HPDE6-E6E7 (cell line): Measurements from ENCODE around the gene TMEM117.
"Not testable (repeated sequence)": the region's sequence is repeated elsewhere in the genome, so short reads cannot be mapped to it uniquely, and the experiment has no call there.

Experiments
- DNase-seq: peaks from one replicate; pipeline ENCODE4 v3.0.0; 2011; ENCODE audit warnings: missing footprints; ENCODE audit errors: extremely low spot score

TMEM117 gene

GRCh38 chr12:44377443-44378187, 541.7 kb downstream of the TMEM117 start:
- DNase-seq, result no peak

GRCh38 chr12:44379113-44379512, 543.2 kb downstream of the TMEM117 start:
- DNase-seq, result not testable (repeated sequence)

DNA sequence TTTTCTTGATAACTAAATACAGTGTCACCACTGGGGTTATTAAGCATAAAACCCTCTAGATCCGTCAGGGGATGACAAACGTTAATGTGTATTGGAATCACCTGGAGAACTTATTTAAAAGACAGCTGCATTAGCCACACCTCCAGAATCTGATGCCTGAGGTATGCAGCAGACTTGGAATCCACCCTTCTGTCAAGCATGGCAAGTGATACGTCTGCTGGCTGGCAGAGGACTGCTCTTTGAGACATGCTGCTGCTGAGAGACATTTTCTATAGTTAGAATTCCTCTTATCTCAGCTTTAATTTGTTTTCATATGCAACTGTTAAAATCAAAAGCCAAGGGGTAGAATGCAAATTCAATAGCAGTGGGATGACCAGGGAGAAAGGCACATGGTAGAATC, 544.0 kb downstream of the TMEM117 start:
- DNase-seq, result no peak

- no peak for DNase-seq
These were observed 545.0 kb downstream of the TMEM117 start for GRCh38 chr12:44380861-44381260.

- no peak for DNase-seq
These were observed 545.5 kb downstream of the TMEM117 start for GRCh38 chr12:44381341-44381740.

DNA sequence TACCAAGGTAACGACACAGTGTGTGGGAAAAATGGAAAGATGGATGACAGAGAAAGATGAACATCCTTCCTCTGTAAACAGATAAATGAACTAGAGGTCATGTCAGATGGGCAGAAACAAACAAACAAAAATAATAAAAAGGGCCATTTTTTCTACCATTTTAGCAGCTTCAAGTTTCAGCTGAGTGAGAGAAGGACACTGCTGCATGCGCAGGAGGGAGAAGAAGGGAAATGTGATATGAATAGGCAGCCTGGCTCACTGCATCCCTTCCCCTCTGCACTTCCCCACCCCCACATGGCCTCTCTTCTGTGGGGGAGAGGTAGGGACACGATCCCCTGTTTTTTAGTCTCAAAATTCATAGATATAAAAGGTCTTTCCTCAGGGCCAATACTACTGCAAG, 548.3 kb downstream of the TMEM117 start:
- DNase-seq, result no peak

DNA sequence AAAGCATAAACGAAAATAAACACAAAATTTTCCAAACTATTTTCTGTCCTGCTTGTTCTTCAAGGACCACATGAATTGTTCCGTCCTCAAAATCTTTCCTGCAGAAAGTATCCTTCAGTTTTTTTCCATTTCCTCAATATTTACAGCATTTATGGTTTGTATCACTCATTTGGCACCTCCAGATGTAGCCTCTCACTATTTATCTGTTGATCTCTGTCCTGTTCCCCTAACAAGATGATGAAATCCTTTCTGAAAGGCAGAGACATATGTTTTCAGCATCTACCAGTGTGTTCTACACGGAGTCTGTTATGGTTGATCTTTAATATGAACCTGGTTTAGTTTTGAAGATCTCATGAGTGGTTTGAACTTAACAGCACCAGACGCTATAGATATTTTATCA, 550.1 kb downstream of the TMEM117 start:
- no peak for DNase-seq

DNA sequence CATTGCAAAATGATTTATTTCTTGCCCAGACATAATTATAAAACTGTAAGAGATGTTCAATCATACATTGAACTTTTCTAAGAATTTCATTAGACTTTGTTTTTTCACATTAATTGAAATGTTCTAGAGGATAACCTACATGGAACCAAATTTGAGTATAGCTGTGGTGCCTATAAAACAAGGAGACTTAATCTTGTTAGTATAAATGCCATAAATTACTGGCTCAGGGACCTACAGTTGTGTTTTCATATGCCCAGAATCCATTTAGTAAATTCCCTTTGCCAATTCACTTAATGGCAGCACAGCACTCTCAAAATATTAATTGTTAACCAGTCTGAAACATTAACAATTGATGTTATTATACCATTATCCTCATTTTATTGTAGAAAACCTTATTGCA, 551.7 kb downstream of the TMEM117 start:
- no peak for DNase-seq

- DNase-seq, result no peak
These were observed 553.2 kb downstream of the TMEM117 start for GRCh38 chr12:44389038-44389437.

DNA sequence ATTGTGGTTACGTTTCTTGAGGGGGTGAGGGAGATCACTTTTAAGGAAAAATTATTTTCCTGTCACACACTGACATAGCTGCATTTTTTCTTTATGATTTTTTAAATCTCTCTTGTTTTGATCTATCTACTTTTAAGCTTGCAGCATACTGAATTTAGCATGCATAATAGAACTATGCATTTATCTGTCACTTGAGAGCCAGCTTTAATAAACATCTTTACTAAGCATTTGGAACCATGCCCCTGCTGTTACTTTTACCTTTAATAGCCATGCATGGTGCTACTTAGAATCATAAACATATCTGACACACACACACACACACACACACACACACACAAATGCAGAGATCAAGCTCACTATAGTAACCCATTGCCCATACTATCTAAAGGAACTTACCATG, 554.0 kb downstream of the TMEM117 start:
- DNase-seq, result no peak

- DNase-seq, result no peak
These were observed 561.8 kb downstream of the TMEM117 start for GRCh38 chr12:44397631-44398030.

DNA sequence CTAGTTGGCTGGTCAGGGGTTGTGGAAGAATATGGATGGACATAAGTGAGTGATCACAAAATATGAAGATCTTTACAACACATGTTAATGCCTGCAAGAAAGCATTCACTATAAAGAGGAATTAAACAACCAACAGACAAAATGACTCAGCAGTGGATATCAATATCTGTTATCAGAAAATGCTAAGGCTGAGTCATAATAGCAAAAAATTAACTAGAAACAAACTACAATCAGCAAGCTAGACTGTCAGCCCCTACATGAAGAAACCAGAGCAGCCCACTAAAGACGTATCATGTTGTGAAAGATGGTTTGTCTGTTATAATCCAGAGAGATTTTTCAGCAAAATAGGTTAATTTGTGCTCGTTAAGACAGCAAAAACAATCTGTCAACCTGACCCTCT, 567.3 kb downstream of the TMEM117 start:
- no peak for DNase-seq

DNA sequence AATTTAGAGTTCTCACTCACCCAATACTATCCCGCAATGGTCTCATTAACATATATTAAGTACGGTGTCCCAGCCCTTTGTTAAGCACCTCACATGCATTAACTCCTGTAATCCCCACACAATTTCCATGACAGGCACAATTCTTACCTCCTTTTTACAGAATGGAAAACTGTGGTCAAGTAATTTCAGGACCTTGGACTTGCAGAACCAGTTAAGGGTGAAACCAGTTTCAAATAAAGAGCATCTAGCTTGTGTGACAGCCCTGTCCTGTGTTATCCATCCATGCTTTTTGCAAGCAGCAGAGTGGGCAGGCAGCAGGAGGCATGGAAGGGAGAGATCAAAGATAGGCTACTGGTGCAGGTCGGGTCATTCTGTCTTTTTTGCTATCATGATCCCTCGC, 569.4 kb downstream of the TMEM117 start:
- no peak for DNase-seq

DNA sequence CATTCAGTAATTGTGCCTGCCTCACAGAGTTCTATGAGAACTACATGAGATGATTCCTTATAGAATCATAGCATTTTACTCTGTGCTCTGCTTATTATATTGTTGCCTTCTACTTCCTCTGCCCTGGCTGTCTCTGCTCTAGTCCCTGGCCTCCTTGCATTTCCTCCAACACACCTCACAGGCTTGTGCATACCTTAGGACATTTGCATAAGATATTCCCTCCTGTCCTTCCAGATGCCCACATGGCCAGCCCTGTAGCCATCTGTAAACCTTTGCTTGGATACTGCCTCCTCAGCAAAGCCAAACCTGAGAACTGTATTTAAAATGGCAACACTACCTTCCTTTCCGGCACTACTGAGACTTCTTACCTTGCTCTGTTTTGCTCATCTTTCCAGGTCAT, 586.7 kb downstream of the TMEM117 start:
- DNase-seq, result no peak

DNA sequence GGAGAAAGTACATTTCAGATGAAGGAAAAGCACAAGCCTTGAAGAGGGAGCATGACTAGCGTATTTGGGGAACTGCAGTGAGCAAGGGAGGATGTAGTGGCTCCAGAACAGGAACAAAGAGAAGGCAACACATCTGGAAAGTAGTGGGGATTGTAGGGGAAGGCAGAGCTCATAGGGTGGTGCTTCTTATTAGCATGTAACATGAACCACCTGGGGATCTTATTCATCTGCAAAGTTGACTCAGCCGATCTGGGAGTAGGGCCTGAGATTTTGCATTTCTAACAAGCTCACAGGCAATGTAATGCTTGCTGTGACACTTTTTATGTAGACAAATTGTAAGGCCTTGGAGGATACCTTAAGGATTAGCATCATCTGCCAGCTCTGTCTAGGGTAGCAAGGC, 592.9 kb downstream of the TMEM117 start:
- no peak for DNase-seq

DNA sequence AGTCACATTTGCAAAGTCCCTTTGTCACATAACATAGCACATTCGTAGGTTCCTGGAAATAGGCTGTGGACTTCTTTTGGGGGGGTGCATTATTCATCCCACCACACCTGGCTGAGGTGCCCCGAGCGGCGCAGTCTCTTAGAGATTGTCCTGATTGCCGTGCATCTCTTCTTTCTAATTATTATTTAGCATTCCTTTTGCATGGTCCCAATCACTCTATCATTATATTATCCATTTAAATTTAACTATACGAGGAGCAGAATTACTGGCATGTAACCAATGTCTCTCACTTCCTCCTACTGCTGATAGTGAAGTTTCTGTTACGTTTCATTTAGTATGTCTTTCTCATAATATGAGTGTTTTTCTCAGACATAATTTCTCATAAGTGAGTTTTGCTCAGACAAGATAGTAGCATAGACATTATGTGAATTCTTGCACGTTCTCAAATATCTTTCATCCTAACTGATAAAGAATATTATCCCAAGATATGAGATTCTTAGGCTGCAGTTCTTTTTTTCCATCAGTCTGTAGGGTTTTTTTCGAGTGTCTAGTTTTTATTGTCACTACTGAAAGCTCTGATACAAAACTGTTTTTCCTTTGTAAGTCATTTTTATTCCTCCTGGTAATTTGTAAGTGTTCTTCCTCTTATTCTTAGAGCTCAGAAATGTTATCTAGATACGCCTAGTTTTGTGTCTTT, 595.9 kb downstream of the TMEM117 start:
- no peak for DNase-seq

DNA sequence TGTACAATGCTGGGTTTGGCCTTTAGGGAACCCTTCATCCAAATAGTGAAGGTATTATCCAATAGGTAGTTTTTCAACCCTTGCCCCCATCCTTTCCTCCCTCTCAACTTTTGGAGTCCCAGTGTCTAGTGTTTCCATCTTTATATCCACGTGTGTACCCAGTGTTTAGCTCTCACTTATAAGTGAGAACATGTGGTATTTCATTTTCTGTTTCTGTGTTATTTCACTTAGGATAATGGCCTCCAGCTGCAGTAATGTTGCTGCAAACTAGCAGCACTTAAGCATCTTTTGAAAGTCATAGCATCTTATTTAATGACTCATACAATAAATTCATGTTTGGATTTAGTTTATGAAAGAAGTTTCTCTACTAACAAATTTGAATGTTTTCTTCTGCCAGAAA, 597.8 kb downstream of the TMEM117 start:
- no peak for DNase-seq

- DNase-seq, result no peak
These were observed 600.9 kb downstream of the TMEM117 start for GRCh38 chr12:44436756-44437155.
